T-helper 9 cell (primary cell): ENCODE data around the gene BCAR3.

Experiments
- DNase-seq: peaks from one replicate; pipeline ENCODE4 v3.0.0-alpha.2; 2020
- total RNA-seq, 2 donors: gene quantifications; one replicate each; lab custom pipeline; 2026; lab: John Stamatoyannopoulos, UW

BCAR3 gene
- 0.97 to 1.5 reads per million in 2 donors for total RNA-seq

DNA sequence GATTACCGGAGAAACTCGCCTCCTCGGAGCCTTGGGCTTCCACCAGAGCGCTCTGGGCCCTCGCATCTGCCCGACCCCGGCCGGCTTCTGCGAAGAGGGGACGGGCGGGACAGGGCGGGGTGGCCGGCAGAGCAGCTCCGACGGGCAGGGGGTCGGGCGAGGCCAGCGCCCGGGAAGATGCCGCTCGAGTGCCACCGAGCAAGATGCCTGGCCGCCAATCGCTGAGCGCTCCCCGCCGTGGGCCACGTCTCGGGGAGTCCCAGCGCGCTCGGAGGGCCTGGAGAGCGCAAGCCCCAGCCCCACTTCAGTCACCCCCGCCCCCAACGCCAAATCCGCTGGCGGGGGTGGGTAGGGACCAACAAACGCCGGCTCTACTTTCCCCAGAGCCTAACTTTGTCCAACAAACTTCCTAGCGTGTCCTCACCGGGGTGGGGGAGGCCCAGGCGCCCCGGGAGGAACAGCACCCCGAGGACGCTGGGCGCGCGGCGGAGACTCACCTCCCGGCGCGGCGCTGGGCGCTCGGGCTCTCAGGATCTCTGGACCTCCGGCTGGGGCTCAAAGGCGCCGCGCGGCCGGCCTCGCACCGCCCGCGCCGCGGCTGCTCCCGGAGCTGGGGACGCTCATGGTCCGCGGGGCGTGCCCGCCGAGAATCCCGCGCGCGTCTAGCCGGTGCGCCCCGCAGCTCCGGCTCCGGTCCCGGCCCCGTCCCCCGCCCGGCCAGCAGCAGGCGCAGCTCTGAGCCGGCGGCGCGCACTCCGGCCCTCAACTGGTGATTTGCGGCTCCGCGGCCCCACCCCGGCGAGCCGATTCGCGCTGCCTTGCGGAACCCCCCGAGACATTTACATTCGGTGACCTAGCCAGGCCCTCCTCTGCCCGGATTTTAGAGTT is at the start of gene BCAR3:
TSS of gene BCAR3 (minus strand) at position 737 of the 888 bp plus-strand sequence. CDS start 6,907 bp downstream, outside the sequence.
- no peak for DNase-seq

DNA sequence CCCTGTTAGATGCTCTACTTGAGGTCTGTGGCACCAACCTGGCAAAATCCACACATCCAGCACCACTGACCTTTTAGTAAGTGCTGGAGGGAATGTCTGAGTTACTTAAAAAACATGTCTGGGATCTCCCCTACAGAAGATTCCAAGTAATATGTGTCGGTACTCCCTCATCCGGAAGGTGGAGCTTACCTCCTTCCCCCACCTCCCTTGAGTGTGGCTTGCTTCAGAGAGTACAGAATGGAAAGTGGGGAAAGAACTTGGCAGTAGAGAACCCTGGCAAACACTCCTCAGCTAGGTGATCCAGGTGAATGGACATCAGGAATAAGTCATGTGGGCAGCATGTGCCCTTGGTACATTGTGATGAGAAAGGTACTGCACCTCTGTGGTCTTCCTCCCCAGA is 49.0 kb upstream of the BCAR3 start:
- no peak for DNase-seq

DNA sequence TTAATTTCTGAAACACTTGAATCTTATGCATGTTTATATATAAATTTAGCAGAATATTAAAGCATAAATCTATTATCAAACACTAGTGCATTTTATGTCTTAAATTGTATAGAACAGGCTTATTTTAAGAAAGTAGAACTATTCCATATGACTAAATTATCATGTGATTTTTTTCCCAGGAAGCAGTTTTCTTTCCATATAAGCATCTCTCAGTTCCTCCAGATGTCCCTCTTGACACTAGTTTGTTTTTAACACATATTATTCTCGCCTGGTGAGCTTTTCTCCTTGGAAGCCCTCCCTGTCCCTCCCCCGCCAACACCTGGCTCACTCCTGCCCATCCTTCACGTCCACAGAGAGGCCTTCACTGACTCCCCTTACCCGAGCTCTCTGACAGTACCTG is 48.3 kb upstream of the BCAR3 start:
- no peak for DNase-seq

DNA sequence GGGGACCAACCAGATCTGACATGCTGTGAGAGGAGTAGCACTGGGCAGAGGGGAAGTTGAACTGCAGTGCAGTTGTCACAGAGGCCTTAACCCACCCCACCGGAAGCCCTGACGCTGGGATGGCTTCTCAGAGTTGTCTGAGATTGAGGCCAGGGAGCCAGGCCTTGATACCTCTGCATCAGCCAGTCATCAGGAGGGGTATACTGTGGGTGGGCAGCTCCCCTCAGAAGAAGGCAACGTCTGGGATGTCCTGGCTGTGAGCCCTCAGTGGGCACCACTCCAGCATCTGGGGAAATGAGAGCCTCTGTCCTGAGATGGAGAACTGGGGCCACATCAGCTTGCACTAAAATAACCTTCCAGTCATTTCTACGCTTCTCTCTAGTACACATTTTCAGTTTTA is 47.9 kb upstream of the BCAR3 start:
- DNase-seq = no peak

DNA sequence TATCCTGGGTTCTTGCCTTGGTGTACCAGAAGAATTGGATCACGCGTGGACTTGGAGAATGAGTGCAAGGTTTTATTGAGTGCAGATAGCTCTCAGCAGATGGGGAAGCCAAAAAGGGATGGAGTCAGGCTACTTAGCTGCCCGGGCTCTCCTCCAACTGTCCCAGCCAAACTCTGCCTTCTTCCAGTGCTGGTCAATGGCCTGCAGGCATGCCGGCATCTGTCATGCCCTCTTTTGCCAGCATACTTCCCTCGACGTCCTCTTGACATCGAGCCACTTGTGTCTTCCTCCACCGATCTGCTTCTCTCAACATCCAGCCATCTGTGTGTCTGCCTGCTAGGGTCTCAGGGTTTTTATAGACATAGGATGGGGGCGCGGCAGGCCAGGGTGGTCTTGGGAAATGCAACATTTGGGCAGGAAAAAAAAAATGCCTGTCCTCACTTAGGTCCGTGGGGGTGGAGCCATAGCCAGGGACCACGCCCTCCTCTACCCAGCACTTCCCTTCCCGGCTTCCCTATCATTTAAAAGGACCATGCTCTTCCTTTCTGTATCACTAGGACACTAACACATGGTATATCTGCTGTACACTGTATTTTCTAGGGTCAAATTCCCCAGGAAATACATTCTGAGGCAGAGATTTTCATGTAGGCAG is 47.0 kb upstream of the BCAR3 start:
- DNase-seq = no peak

DNA sequence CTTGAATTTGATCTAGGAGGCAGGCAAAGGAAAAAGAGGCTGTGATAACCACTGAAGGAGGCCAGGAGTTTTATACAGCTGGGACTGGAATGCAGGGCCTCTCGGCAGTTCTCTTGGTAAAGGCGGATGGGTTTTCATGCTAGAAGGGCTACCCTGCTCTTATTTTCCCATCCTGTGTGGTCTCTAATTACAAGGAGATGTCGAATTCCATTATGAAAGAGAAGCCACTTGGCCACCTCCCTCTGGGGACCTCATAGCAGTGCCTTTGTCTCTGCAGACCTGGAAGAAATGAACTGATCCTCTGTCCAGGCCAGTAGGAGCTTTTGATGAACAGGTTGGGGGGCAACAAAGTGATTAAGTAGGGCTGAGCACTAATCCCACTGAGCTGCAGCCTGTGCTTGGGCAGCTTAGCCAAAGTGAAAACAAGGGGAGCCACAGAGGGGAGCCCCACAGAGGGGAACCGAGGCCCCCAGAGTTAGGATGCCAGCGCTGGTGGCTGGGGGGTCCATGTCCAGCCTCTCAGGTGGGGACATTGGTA is 42.2 kb upstream of the BCAR3 start:
- no peak for DNase-seq

DNA sequence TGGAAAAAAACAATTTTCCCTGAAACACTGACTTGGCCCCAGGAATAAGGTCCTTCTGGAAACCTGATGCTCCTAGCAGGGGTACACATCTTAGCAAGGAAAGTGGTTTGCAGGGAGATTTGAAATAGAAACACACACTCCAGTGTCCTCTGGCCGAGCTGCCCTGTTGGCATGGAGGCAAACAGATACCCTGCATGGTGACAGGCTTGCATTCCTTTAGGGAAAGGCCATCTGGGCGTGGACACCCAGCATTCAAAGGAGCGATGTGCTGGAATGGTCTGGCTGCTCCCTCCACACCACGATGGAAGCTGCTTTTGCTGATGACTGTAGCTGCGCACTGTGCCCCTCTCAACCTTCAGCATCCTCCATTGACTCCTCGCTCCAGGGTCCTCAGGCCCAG is 41.5 kb upstream of the BCAR3 start:
- DNase-seq = no peak

DNA sequence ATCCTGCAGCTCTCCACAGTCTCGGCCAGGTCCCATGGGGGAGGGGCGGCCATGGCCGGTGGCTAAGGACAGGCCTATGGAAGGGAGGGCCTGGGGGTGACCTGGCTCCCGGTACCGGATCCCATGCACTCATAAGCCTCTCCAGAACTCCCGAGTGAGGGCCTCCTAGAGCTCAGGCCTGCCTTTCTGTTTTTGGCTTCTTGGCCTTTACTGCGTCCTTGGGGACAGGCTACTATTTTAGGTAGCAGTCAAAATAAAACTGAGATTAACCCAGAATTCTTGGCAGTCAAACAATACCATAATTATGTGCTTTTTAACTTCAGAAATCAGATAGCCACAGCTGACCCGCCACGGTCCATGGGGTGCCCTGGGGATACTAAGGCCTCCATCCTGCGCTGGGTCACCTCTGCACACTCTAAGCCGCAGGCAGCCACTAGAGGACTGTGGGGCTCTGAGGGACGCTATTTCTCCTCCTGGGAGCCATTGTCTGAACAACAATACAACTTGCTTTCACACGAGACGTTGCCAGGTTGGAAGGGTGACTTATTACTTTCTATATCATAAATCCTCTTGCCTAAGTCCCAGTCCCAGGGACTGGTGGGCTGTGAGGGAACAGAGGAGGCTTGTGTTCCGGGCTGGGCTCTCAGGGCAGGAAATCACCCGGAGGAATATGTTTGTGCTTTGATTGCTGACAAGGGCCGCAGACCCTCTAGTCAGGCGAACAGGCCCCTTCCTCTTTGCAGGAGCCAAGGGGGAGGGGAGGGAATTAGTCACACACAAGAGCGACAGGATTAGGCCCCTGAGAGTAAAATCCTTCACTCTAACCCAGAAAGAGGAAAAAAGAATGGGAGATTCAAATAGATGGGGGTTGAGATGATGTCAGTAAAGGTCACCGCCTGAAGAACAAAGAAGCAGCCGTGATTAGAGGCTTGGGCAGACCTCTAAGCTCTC is 40.7 kb upstream of the BCAR3 start:
- no peak for DNase-seq

DNA sequence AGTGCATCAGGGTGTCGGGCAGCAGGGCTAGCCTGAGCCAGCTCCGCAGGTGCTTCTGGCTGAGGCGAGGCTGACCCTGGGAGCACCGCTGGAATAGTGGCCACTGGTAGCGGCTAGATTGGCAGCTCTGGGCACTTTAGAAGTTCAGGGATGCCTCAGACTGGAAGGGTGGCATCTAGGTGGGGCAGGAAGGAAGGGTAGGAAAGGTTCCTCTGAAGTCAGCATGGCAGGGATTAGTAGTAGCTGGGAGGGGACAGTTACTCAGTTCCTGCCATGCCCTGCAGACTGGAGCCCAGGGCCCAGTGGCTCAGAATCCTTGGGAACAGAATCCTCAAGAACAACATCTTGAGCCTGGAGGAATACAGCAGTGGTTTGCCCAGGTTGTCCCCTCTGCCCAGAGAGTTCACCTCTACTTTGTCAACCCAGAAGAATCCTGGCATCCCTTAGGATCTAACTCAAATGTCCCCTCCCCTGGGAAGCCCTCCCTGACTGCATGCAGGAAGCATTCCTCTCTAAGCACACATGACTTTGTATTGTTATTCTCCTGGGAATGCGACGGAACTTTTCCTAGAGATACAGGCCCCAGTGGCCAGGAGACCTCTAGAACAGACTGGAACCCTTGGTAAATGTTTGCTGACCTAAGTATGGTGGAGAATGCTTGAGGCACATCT is 39.5 kb upstream of the BCAR3 start:
- no peak for DNase-seq

DNA sequence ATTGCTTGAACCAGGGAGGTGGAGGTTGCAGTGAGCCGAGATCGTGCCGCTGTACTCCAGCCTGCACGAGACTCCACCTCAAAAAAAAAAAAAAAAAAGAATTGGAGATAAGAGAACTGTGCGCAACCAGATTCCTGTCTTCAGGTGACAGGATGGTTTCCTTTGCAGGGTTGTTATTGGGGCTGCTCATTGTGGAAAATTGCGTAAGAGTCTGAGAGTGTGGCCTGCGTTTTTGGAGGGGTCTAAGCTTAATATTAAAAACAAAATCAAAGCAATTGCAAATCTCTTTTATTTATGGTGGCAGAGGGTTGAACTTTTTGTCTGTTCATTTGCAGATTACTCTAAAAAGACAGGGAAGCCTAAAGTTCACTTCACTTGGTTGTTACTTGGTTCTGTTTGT is 36.0 kb upstream of the BCAR3 start:
- DNase-seq = no peak

DNA sequence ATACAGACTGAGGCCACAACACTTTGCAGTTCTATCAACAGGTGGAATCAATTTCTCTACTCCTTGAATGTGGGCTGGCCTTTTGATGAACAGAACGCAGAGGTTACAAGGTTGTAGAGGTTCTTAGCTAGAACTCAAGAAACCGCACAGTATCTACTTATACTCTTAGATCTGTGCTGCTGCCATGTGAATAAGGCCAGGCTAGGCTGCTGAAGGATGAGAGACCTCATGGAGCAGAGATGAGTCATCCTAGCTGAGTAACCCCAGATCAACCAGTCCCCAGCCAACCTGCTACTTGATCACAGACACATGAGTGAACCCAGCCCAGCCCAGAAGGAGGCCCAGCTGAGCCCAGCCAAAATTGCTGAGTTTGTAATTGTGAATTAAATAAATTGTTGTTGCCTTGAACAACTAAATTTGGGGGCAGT is 35.3 kb upstream of the BCAR3 start:
- DNase-seq = no peak

DNA sequence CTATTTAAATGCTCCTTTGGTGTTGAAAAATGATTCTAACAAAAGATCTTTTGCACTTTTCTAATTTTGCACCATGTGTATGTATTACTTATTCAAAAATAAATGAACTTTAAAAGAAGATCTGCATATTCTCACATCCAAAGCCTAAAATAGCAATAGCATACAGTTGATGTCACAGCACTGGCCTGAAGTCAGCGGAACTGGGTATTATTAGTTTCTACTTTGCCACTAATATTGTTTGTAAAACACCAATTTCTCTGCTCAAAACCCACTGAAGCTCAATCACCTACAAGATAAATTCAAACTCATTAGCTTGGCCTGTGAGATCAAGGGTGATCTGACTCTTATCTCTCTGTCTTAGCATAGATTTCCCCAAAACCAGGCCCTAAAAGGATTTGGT is 34.5 kb upstream of the BCAR3 start:
- no peak for DNase-seq

DNA sequence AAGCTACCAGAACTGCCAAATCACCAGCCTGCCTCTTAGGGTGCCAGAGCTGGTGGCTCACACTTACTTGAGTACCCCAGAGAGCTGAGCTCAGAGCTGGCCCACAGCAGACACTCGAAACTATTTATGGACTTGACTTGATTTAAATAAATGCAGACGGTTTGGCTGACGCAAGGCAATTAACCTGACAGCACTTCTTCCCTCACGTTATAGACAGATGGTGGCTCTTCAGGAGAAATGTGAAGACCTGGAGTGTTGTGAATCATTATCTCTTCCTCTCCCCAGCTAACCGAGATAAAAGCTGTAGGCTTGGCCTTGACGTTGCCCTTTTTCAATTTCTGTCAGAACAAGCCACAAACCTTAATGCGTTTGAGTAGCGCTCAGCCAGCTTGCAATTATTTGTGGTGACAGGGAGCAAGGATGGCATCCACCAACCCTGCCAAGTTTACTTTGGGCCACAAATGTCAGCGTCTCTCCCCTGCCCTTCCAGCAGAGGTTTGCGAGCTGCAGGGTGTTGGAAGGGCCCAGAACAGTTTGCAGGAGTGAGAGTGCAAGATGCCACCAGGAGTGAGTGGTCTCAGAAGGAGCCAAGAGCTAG is 34.0 kb upstream of the BCAR3 start:
- no peak for DNase-seq

DNA sequence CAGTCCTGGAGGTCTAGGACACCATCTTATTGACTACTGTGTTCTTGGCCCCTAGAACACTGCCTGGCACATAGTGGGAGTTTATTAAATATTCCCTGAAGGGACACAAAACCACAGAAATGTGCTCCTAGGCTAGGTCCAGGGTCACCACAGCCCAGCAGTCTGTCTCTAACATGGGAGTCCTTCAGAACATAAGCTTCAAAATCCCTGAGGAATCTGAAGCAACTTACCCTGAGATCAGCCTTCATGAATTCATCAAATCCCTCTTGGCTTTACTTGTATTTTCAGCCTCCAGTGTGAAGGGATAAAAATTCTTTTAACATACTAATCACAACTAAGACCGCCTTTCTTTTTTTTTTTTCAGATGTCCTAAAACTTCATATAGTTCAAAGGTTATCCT is 32.7 kb upstream of the BCAR3 start:
- DNase-seq = no peak

DNA sequence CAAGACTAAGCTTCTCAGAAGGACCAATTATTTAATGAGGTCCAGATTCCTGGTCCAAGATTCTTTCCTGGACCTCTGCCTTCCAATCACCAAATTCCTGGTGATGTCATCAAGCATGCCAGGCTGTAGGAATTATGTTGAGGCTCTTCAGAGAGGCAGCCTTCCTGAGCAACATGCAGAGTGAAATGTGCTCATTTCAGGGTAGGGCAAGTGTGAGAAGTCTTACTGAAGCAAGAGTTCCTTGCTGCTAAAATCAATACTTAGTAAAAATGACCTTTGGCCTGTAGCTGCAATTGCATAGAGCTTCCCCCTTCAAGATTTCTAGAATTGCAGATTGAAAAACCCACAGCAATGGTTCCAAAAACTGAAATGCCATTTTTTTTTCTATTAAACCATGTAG is 31.7 kb upstream of the BCAR3 start:
- no peak for DNase-seq

DNA sequence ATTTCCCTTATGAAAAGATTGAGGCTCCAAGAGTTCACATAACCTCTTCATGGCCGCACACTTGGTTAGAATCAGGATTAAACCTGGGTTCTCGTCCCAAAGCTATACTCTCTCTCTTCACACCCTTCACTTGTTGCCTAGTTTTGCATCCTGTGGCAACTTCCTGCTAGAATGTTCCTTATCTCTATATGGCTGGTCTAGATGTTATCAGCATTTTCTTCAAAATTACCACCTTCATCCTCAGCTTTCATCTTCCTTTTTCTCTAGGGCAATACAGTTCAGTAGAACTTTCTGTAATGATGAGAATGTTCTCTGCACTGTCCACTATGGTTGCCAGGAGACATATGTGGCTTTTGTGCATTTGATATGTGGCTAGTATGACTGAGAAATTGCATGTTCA is 31.1 kb upstream of the BCAR3 start:
- DNase-seq = no peak

DNA sequence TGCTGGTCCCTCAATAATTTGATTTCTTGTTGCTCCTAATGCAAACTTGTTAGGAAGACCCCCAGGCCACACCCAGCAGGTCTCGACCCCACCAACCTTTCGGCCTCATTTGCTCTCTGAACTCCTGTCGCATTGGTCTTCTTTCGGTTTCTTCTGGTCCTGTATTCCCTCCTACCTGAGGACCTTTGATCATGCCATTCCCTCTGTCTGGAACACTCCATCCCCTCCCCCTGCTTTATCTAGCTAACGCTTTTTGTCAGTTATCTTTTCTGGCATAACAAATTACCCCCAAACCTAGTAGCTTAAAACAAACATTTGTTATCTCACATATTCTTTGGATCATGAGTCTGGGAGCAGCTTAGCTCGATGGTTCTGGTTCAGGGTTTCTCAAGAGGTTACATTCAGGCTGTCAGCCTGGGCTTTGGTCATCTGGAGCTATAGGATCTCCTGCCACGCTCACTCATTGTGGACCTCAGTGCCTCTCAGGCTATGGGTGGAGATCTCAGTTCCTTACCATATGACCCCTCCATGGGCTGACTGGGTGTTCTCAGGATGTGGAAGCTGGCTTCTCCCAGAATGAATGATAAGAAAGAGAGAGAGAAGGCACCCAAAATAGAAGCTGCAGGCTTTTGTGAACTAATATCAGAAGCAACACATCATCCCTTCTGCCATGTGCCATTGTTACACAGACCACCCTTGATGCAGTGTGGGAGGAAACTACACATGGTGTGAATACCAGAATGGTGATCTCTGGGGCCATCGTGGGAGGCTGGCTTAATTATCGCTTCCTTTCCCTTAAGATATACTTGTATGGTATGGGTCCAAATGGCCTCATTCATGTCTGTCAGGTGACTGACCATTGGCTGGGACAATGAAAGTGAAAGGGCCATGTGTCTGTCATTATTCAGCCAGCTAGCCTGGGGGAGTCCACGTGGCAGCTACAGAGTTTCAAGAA is 29.1 kb upstream of the BCAR3 start:
- DNase-seq = no peak

DNA sequence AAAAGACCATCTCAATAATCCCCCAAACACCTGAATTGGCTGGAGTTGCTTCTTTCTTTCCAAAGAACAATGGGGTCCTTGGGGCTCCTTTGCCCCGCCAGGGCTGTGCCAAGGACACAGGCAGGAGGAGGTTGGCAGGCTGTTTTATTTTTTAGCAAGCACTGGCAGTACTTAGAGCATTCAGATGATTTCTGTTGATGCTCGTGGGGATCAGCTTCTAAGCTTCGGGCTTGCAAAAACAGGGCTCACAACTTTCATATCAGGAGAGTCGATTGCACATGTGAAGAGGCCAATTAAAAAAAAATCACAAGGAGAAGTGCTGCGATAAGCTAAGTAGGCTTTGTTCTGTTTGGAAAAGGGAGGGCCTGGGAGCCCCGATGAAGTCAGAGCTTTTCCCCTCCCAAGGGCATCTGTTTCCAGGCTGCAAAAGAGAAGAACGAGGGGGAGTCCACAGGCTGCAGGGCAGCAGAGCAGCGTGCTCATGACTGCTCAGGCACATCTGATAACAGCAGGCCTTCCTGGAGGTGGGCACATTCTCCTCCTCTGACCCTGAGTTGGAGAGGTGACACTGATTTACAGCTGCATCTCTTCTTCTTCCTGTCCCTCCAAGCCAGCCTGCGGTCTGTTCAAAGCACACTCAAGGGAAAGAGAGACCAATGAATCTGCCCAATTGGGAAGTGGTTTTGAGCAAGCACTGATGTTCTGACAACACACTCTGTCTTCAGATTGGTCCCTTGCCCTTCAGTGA is 27.3 kb upstream of the BCAR3 start:
- DNase-seq = no peak

DNA sequence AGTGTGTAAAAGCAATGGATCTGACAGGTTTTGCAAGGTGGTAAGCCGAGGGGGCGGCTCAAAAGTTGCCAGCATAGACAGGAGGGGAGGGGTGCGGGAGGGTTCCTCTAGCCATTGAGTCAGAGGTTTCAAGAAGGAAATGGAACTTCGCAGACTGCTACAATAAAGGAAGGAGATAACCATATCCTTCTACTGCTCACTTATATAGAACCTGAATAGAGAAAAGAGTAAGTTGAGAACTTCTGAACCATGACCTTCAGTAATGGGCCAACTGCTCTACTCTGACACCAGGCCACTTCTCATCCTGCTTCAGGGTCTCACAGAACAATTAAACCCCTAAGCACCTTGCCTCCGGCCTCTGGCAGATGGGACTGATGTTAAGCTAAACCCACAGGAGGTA is 26.3 kb upstream of the BCAR3 start:
- no peak for DNase-seq
